ENCODE results near the gene CDHR3.
"Not testable (repeated sequence)": the region's sequence is repeated elsewhere in the genome, so short reads cannot be mapped to it uniquely, and the experiment has no call there.

Gene CDHR3

GRCh38 chr7:106001196-106001595 lies 38.1 kb downstream of the CDHR3 start:
- DNase-seq = no peak

GRCh38 chr7:106001886-106002285 lies 38.8 kb downstream of the CDHR3 start:
- DNase-seq = no peak

- DNase-seq = no peak
These were observed 40.5 kb downstream of the CDHR3 start for GRCh38 chr7:106003525-106004064.

GRCh38 chr7:106006906-106007305 lies 43.8 kb downstream of the CDHR3 start:
- no peak for DNase-seq

GRCh38 chr7:106007796-106008195 lies 44.7 kb downstream of the CDHR3 start:
- DNase-seq = not testable (repeated sequence)

GRCh38 chr7:106009503-106010226 lies 46.6 kb downstream of the CDHR3 start:
- no peak for DNase-seq

GRCh38 chr7:106010331-106010730 lies 47.3 kb downstream of the CDHR3 start:
- DNase-seq = no peak

- no peak for DNase-seq
These were observed 47.8 kb downstream of the CDHR3 start for GRCh38 chr7:106010866-106011265.

GRCh38 chr7:106012184-106012583 lies 49.1 kb downstream of the CDHR3 start:
- DNase-seq = no peak

- no peak for DNase-seq
These were observed 49.9 kb downstream of the CDHR3 start for GRCh38 chr7:106012935-106013439.

GRCh38 chr7:106015381-106016218 lies 52.5 kb downstream of the CDHR3 start:
- DNase-seq = no peak

- DNase-seq = no peak
These were observed 53.3 kb downstream of the CDHR3 start for GRCh38 chr7:106016331-106016730.

- DNase-seq = no peak
These were observed 54.6 kb downstream of the CDHR3 start for GRCh38 chr7:106017657-106018056.

GRCh38 chr7:106018566-106019469 lies 55.8 kb downstream of the CDHR3 start:
- no peak for DNase-seq

GRCh38 chr7:106019470-106019820 lies 56.4 kb downstream of the CDHR3 start:
- DNase-seq = no peak

- no peak for DNase-seq
These were observed 58.3 kb downstream of the CDHR3 start for GRCh38 chr7:106021151-106022067.

- no peak for DNase-seq
These were observed 59.2 kb downstream of the CDHR3 start for GRCh38 chr7:106022193-106022821.

GRCh38 chr7:106023369-106024322 lies 60.6 kb downstream of the CDHR3 start:
- no peak for DNase-seq

- no peak for DNase-seq
These were observed 63.0 kb downstream of the CDHR3 start for GRCh38 chr7:106026101-106026500.

GRCh38 chr7:106029451-106029850 lies 66.4 kb downstream of the CDHR3 start:
- no peak for DNase-seq

Measured in GF-D8 (cell line).